GM21381 (cell line): ENCODE measurements around the gene GDA.

ENCODE experiments used
- ATAC-seq: cut with Tn5 transposase; IDR thresholded peaks from one replicate; pipeline ENCODE4 v1.9.1; 2021; ENCODE audit warnings: mild to moderate bottlenecking, moderate library complexity; ENCODE audit not compliant: unreplicated experiment

The GDA gene

GRCh38 chr9:72149231-72149975 is at the start of gene GDA:
Gene GDA (plus strand): TSS chr9:72149440. CDS start chr9:72149560, 120 bp downstream.
- no peak for ATAC-seq

DNA sequence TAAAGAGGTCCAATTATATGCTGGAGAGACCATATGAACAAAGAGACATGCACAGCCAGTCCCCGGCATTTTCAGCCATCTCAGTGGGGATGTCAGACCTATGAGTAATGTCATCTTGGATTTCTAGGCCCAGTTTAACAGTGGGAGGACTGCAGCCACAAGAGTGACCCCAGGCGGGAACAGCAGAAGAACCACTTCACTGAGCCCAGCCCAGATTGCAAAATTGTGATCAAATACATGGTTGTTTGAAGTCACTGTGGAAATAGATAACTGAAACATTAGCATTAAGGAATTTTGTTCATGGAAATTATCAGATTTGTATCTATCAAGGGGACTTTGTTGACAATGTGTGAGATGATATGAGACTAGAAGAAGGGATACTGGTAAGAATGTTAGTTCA is 46.7 kb upstream of the GDA start:
- no peak for ATAC-seq

- ATAC-seq = no peak
These were observed 36.2 kb upstream of the GDA start for GRCh38 chr9:72113056-72113455.

- ATAC-seq = peak; percentile 64
These were observed 29.4 kb upstream of the GDA start for GRCh38 chr9:72119853-72120252.

DNA sequence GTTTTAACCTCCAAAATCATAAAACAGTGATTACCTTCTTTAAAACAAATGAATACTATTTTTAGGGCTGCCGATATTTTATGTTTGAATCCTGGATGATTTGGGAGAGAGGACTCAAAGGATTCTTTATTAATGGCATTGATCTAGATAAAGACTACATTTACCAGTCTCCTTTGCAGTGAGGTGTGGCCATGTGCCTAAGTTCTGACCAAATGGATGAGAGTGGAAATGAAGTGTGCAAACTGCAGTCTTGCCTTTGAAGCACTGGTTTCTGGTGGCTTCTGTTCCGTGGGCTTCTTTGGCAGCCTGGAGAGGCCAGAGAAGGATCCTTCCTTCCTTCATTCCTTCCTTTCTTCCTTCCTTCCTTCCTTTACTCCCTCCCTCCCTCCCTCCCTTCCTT is 24.3 kb upstream of the GDA start:
- ATAC-seq = no peak

DNA sequence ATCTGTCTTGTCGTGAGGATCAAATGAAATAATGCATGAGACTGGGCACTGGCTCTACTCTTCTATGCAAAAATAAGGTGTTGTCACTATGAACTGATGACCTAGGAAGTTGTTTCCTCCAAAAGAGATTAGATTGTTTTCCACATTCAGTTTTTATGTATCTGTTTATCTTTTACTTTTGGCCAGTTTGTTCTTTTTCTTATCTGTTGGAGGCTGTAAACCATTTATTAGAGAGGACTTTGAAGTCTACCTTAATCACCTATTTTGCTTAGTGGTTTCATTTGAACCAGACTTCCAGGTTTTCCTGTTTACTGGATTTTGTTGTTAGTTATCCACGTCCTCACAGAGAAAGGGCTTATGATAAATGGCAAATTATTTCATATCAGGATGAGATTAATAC is 21.5 kb upstream of the GDA start:
- no peak for ATAC-seq

- no peak for ATAC-seq
These were observed 20.7 kb upstream of the GDA start for GRCh38 chr9:72128526-72128925.

- ATAC-seq = no peak
These were observed 19.7 kb upstream of the GDA start for GRCh38 chr9:72129271-72130156.

DNA sequence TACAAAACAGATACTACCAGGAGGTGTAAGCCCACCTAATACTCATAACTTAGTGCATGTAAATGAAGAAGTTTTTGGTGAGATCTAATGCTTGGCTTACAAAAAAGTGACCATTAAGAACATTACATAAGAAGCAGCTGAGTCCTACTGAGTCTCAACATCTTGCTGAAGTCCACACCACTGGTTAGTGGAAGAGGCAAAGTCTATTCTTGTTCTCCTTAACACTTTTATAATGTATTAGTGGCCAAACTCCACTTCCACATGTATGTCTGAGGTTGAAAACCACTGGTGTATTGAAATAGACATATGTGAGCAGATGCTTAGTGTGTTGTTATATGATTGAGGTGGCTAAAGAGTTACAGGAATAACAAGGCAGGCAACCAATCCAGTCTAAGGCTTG is 18.9 kb upstream of the GDA start:
- ATAC-seq = no peak

- no peak for ATAC-seq
These were observed 18.0 kb upstream of the GDA start for GRCh38 chr9:72131206-72131605.

GRCh38 chr9:72132052-72132451 is 17.2 kb upstream of the GDA start:
- no peak for ATAC-seq

DNA sequence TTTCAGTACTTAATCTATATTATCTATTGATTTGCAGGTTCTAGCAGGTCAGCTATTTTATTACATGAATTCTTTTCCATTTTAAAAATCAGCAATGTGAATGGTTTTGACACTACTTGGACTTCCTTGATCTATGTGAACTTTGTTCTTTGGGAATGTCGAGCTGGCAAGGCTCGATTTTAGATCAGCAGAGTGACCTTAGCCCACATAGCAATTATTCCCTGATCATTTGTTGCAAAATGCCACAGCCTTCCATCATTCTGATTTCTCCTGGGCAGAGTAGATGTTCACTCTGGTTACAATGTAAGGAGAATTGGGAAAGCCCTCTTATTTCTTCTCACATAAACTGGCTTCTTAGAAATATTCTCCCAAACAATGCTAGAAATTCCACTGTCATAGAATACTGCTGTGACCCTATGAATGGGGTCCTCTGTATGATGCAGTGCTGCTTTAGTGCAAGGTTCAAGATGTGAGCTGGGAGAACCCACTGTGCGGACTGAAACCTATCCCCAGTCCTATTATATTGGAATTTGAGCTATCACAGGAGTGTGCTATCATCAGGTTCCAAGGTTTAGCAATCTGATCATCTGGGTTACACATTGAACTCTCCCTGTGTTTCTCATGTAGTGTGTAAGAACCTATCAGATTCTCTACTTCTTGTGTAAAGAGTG is 15.7 kb upstream of the GDA start:
- ATAC-seq = no peak

- no peak for ATAC-seq
These were observed 14.4 kb upstream of the GDA start for GRCh38 chr9:72134801-72135200.

DNA sequence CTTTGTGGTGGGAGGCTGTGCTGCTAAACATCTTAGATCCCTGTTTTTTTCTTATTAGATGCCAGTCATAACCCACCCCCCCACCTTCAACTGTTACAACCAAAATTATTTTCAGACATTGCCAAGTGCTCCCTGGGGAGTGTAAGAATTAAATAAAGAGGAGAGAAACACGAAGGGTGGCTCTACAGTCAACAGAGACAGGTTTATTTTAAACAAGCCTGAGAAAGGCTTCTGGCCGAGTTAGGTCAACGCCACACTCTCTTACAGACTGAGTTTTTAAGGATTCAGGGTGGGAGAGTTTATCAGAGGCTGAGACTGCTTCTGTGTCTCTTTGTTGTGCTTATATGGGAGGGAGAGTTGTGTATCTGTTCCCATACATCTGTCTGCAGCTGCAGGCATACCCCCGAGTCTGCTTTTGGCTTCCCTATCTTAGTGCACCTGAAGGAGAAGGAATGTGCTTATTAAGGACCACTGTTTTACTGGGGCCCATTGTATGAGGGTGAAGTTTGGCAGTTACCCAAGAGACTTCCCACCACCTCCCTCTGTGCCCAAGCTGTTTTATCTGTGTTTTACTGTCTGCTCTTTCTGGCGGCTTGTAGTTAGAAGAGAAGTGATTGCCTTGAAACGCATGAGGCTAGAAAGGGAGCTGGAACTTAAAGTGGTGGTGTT is 11.4 kb upstream of the GDA start:
- ATAC-seq = no peak

GRCh38 chr9:72139226-72139625 is 10.0 kb upstream of the GDA start:
- ATAC-seq = no peak

DNA sequence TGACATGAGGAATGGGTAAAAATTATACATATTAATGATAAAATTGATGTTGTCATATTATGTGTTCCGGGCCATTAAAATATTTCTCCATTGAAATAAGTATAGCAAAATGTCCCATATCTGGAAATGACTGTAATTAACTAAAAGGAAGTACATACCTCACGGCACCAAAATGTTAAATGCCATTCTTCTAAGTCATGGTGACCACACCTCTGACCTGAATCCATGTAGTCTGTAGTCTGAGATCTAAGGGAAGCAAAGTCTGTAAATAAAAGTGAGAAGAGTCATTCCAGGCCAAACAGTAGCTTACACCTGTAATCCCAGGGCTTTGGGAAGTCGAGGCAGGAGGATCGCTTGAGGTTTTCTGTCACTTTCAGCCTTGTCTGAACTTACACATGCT is 8.7 kb upstream of the GDA start:
- no peak for ATAC-seq

- no peak for ATAC-seq
These were observed 7.8 kb upstream of the GDA start for GRCh38 chr9:72141484-72141883.

DNA sequence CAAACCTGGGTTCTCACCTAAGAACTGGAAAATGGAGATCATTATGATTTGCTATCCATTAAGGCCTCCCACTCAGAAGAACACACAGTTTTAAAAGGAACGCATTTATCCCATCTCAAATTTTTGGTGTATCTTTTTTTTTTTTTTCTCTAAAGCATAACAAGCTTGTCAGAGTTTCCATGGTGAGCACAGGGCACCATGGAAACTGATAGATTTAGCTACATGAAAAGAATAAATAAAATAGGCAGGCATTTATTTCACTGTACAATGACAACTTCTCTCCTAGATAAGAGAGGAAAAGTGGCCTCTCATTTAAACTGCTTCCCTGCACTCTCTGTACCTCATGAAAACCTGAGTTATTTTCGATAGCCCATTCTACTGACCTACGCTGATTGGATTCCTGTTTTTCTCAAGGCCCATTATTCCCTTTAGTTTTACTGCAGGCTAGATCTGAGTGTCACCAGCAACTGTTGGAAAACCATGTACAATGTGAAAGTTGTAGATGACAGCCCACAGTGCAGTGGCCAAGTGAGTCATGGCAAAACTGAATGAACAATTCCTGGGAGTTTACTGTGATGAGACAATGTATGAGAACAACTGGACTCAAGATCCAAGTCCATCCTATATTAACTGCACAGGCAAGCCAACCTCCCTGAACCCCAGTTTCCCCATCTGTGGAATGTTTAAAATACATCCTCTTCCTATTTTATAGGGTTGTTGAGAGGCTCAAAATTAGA is 4.3 kb upstream of the GDA start:
- no peak for ATAC-seq

DNA sequence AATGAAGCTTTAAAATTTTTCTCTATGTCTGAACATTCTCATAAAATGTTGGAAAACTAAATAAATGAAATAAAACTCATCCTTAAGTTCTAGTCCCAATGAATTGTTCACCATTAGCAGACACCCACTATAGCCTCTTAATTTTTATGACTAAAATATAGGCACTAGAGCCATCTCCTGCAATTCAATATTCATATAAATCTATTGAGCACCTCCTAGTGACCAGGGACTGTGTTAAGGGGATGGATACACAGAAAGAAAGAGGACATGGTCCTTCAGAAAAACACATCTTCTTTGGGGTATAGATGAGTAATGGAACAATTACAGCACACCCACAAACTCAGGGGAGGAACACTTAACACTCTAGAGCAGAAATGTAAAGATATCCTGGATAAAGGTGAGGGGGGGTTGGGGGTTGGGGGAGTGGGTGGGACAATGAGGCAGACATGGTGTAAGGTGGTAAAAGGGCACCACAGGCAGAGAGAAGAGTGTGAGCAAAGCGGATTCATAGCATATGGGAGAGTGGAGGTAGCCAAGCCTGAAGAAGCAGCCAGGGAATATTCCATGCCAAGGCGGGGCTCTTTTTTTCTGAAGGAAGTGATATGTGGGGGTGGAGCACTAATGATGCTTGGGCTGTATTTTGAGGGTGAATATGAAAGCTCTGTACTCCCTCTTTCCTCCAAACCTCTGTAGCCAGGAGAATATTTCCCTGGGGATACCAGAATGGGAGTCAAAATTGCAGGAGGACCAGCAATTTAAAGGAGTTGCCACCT is 3.3 kb upstream of the GDA start:
- ATAC-seq = no peak

DNA sequence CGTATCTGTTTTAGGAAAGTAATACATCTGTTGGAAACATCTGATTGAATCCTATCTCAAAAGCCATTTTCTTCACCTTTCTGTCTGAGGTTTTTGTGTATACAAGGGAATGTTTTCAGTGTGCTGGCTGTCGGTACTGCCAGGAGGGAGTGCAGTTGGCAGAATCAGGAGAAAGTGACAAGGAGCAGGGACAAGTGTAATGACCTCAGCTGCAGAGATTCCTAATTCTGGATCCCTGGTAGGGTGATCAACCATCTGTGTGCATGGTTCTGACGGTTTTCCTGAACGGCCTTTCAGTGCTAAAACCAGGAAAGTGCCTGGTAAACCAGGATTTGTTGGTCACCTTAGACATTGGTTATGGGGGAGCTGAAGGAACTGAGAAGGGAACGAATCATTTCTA is 1.6 kb upstream of the GDA start:
- ATAC-seq = no peak
